Stimulated activated CD4-positive, alpha-beta T cell treated with anti-CD3 and anti-CD28 coated beads, Interleukin-15, amount 100 ng/mL, for 48 hours (primary cell): ENCODE data around the gene BTBD17.
"Not testable (repeated sequence)": the region's sequence is repeated elsewhere in the genome, so short reads cannot be mapped to it uniquely, and the experiment has no call there.

Source experiments
- DNase-seq, 2 donors: peaks; one replicate each; pipeline ENCODE4 v3.0.0-alpha.2; 2020; ENCODE audit warnings: low read depth in 2 of 2

BTBD17 gene

DNA sequence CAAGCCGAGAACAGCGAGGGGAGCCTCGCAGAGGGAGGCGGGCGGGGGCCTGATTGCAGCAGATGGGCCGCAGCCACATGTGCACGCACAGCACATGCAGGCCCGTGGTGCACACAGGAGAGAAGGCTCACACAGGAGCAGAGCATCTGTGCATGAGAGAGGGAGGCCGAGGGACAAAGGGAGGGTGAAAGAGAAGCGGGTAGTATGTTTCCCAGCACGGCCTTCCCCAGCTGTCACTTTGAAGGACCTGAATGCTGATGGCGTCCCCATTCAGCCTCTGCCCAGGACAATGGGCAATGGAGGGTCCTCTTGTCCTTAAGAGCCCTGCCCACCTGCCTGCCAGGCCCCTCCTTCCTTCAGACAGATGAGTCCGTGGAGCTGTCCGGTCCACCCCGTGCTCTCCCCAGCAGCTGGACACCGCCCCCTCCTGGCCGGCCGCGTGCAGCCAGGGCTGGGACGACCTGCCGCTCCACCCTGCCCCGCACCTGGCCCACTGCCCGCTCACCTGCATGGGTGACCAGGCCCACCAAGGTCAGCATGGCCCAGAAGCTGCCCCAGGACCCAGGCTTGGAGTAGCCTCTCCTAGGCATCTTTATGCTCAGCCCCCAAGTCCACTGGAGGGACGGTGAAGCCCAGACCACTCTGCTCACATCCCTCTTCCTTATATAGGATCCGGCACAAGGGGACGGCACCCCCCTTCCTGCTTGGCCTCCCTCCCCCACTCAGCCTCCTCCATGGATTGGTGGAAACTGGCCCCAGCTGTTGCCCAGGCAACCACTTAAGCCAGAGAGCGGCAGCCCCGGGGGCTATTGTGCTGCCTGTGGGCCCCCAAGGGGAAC is at the start of gene BTBD17:
Gene BTBD17, minus strand, starts transcription at position 639 of the 839 bp plus-strand sequence. Its CDS starts 49 bp downstream, at position 590.
- DNase-seq = no peak

- DNase-seq = no peak
These were observed 48.4 kb upstream of the BTBD17 start for GRCh38 chr17:74410001-74410443.

- no peak for DNase-seq
These were observed 47.1 kb upstream of the BTBD17 start for GRCh38 chr17:74408815-74409214.

DNA sequence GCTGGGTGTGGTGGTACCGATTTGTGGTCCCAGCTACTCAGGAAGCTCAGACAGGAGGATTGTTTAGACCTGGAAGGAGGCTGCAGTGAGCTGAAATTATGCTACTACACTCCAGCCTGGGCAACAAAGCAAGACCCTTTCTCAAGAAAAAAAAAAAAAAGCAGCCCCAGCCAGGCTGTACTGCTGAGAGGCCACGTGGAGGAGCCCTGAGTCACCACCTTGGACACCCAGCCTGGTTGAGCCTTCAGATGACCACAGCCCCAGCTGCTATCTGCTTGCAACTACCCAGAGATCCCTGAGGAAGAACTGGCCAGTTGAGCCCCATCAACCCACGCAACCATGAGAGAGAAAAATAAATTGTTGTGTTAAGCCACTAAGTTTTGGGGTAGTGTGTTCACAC is 46.6 kb upstream of the BTBD17 start:
- DNase-seq = no peak

GRCh38 chr17:74407384-74407783 is 45.7 kb upstream of the BTBD17 start:
- no peak for DNase-seq

- DNase-seq = not testable (repeated sequence)
These were observed 43.6 kb upstream of the BTBD17 start for GRCh38 chr17:74405311-74405710.

DNA sequence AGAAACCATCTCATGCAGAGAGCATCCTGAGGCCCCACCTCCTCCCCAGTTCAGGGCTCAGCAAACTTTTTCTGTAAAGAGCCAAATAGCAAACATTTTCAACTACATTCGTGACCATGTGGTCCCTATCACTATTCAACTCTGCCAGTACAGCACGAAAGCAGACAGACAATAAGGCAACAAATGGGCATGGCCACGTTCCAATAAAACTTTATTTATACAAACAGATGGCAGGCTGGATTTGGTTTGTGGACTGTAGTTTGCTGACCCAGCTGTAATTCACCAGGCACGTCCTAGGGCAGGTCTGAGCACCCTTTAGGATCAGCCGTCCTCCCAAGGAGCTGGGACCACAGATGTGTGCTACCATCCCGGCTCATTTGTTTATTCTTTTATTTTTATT is 43.1 kb upstream of the BTBD17 start:
- no peak for DNase-seq

DNA sequence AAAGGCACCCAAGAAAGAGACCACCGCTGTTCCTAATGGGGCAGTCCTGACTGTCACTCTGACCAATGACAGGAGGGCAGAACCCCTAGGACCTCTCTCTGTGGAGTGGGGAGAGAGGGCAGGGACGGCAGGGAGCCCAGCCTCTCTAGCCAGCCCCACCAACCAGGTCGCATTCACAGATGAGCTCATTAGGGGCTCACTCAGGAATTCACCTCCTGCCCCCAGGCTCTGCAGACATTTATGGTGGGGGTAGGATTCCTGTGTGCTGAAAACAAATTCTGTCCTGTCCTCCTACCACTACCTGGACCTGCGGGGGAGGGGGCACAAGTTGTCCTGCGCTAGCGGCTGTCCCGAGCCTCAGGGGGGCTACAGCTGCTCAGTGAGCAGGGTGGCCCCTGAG is 42.5 kb upstream of the BTBD17 start:
- DNase-seq = no peak

- no peak for DNase-seq
These were observed 42.0 kb upstream of the BTBD17 start for GRCh38 chr17:74403512-74404137.

DNA sequence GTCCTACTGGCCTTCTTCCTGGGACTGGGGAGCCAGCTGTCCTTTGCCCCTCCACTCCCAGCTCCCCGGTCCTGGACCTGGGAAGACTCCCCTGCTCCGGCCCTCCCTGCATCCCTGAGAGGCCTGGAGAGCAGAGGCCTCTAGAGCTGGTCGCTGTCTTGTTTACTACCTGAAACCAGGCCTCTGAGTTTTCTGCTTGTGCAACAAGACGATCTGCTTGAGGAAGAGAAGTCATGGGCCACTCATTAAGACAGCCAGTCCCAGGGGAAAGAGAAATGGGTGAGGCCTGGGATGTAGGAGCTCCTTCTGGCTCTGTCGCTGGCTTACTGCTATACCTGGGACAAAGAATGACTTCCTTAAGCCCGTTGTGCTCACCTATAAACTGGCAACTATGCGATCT is 40.4 kb upstream of the BTBD17 start:
- DNase-seq = no peak

GRCh38 chr17:74396567-74396966 is 34.9 kb upstream of the BTBD17 start:
- no peak for DNase-seq

- no peak for DNase-seq
These were observed 33.3 kb upstream of the BTBD17 start for GRCh38 chr17:74394977-74395376.

- no peak for DNase-seq
These were observed 32.7 kb upstream of the BTBD17 start for GRCh38 chr17:74394275-74394950.

DNA sequence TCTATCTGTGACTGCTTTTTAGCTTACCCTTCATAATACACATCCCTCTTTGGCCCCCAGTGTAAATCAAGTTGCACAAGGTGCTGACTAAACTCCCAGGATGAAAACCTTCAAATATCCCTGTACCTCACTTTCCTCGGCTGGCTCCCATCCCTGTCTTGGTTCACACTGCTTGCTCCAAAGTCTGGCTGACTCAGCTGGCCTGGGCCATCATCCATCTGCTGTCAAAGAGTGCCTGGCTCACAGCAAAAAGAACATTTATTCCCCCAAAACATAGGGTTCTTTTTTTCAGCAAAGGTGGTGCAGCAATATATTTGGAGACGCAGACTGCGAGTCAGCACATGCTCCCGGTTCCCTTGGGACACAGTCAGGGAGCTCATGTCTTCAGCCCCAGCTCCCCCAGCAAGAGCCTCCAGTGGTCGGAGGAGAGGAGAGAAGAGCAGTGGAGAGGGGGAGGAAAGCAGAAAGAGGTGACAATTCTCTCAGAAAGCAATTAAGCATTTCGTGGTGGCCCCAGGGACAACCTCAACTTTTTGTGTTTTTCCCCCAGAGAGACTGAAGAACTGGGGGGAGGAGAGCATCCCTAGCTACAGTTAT is 31.8 kb upstream of the BTBD17 start:
- no peak for DNase-seq

DNA sequence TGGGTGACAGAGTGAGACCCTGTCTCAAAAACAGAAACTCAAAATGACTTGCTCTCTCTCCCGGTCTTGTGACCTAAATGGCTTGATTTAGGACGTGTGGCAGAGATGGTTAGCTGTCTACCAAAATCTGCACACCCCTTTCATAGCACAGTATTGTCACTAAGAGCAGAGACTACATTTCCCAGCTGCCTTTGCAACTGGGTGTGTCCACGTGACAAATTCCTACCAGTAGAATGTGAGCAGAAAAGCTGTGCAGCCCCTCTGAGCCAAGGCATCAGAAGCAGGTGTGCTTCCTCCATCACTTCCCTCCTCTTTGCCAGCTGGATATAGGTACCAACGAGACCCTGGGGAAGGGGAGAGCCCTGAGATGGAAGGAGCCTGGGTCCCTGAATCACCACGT is 31.2 kb upstream of the BTBD17 start:
- no peak for DNase-seq

GRCh38 chr17:74391771-74392170 is 30.1 kb upstream of the BTBD17 start:
- DNase-seq = no peak

DNA sequence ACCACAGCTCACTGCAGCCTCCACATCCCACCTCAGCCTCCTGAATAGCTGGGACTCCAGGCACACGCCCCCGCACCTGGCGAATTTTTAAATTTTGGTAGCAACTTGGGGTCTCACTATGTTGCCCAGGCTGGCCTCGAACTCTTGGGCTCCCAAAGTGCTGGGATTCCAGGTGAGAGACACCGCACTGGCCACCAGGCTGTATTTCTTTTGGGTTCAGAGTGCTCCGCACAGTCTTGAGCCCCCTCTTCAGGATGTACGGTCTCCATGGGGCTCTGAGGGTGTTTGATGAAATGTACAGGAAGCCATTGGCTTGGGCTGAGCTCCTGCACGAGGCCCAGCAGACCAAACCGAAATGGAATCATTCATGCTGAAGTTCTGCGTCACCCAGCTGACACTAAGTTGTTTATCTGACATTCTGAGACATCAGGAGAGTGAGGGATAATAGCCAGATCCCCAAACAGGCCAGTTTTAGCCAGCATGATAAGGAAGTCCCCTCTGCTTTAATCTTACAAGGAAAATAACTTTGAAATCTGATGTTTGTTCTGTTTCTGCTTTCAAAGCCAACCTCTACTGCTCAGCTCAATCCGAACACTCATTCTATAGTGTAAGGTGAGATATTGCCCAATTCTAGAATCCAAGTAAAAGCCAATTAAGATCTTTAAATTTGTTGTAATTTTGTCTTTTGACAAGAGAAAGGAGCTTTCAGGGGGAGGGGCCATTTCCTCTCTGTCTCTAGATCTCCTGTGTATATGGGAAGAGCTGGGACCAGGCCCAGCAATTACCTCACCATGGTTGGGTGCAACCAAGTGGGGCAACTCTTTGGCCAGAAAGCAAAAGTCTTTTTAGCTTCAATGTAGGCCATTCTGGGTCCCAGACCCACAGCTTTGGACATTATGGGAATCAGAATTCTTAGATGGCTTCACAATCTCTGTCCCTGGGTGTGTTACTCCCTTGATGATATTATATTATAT is 29.3 kb upstream of the BTBD17 start:
- DNase-seq = no peak

DNA sequence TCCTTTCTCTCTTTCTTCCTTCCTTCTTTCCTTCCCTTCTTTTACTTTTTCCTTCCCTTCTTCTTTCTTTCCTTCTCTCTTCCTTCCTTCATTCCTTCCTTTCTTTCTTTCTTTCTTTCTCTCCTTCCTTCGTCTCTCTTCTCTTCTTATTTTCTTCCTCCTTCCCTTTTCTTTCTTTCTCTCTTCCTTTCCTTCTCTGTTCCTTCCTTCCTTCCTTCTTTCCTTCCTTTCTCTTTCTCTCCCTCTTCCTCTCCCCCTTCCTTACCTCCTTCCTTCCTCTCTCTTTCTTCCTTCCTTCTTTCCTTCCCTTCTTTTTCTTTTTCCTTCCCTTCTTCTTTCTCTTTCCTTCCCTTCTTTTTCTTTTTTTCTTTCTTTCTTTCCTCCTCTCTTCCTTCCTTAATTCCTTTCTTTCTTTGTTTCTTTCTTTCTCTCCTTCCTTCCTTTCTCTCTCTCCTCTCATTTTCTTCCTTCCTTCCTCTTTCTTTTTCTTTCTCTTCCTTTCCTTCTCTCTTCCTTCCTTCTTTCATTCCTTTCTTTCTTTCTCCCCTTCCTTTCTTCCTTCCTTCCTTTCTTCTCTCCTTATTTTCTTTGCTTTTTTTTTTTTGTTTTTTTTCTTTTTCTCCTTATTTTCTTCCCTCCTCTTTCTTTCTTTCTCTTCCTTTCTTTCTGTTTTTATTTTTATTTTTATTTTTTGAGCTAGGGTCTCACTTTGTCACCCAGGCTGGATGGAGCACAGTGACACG is 28.4 kb upstream of the BTBD17 start:
- no peak for DNase-seq

DNA sequence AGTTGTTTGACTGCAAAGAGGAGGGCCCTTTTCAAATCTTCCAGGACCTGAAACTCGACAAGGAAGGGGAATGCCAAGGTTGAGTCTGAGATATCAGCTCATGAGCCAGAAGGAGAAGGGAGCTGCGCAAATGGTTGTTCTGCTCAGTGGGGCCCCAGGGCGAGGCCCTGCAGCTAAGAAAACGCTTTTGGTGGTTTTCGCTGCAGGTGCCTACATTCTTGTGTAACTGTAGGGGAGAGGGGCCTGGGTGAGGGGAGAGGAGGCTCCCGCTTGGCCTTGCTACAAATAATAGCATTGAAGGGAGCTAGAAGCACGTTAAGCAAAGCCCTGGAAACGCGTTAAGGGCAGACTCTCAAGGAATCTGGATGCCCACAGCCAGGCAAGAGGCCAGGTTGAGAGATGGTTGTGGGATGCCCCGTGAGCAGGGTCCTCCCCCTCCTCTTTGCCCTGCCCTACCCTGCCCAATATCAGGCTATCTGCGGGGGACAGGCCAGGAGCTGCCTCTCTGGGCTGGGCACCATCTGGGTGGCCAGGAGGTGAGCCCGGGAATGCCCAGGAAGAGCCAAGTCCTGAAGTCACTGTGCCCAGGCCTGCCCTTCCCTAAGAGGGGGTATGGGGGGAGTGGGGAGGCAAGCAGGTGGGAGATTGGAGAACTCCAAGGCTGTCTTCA is 27.6 kb upstream of the BTBD17 start:
- DNase-seq = no peak
